GM12878 (cell line): ENCODE results near the gene PRSS27. TPM values are rescaled to one million over a fixed set of nuclear protein-coding genes. Genes with fewer than 3 reads are reported as not detected.

Experiments
- ATAC-seq: fragments of 200-7000 bp; cut with Tn5 transposase; 3 replicates; pipeline ENCODE4 v1.9.1; 2020; ENCODE audit warnings: mild to moderate bottlenecking, moderate library complexity
- BruUV-seq: library from RNA; stranded (reverse); fragments of 400-500 nt; replicated peaks from 2 replicates; lab custom pipeline; 2021; lab: Mats Ljungman, UMichigan
- CTCF ChIA-PET: fragments of 300-600 bp; sonication (Branson Sonifier 250); formaldehyde crosslinking; extraction: SDS; loops from one replicate; lab custom pipeline; 2021; ENCODE audit warnings: inconsistent platforms; lab: Yijun Ruan, JAX
- POLR2A ChIA-PET: fragments of 350-600 bp; formaldehyde crosslinking; extraction: SDS; loops from one replicate; lab custom pipeline; 2021; ENCODE audit warnings: inconsistent platforms; lab: Charles Lee
- RAD21 ChIA-PET: fragments of 300-600 bp; sonication (Branson Sonifier 250); formaldehyde crosslinking; loops from one replicate; lab custom pipeline; 2023; ENCODE audit warnings: antibody characterized with exemption; ENCODE audit not compliant: unreplicated experiment; lab: Charles Lee
- SMC1A ChIA-PET: fragments of 300-600 bp; sonication (Branson Sonifier 250); formaldehyde crosslinking; loops from one replicate; lab custom pipeline; 2023; ENCODE audit not compliant: unreplicated experiment, uncharacterized antibody; lab: Charles Lee
- DNase-seq: peaks from one replicate; pipeline ENCODE4 v3.0.0-alpha.2; 2011; ENCODE audit warnings: low read depth, low spot score
- FAIRE-seq: peaks from 3 replicates; lab custom pipeline; 2011; peaks lifted over from hg19 to GRCh38; lab: Jason Lieb, UNC
- H2AFZ ChIP-seq: 2 replicates; pipeline ENCODE4 v1.6.0; 2011; ENCODE audit warnings: low read depth, low read length, control low read depth; ENCODE audit not compliant: control insufficient read depth
- H3K27ac ChIP-seq: 2 replicates; pipeline ENCODE4 v1.5.1; 2011; ENCODE audit warnings: control low read depth; ENCODE audit not compliant: control insufficient read depth, insufficient read depth
- H3K27me3 ChIP-seq, 2 experiments: replicated peaks in 1 of 2; 2 replicates each; pipeline versions ENCODE4 v1.6.0 to v1.6.1; 2011; ENCODE audit warnings: low read length in 1 of 2; ENCODE audit not compliant: control insufficient read depth in 2 of 2, insufficient read depth in 2 of 2
- H3K36me3 ChIP-seq, 2 experiments: 2 replicates each; pipeline ENCODE4 v1.5.1; 2011; ENCODE audit warnings: low read length in 1 of 2; ENCODE audit not compliant: control insufficient read depth in 2 of 2, insufficient read depth in 2 of 2
- H3K4me1 ChIP-seq: 2 replicates; pipeline ENCODE4 v1.6.1; 2011; ENCODE audit warnings: mild to moderate bottlenecking, low read length, moderate library complexity, mixed read lengths; ENCODE audit not compliant: control insufficient read depth, insufficient read depth
- H3K4me2 ChIP-seq: 2 replicates; pipeline ENCODE4 v1.6.0; 2011; ENCODE audit warnings: control low read depth; ENCODE audit not compliant: control insufficient read depth, insufficient read depth
- H3K4me3 ChIP-seq: fragments of 200-600 bp; sonication (generic); 2 replicates; pipeline ENCODE4 v1.5.1; 2016
- H3K79me2 ChIP-seq: 2 replicates; pipeline ENCODE4 v1.6.0; 2011; ENCODE audit warnings: low read length; ENCODE audit not compliant: control insufficient read depth, insufficient read depth
- H3K9ac ChIP-seq: 2 replicates; pipeline ENCODE4 v1.8.0; 2011; ENCODE audit warnings: low read length, control low read depth, mixed read lengths; ENCODE audit not compliant: control insufficient read depth, insufficient read depth
- H3K9me3 ChIP-seq: replicated peaks from 3 replicates; pipeline ENCODE4 v1.5.1; 2011; ENCODE audit warnings: mild to moderate bottlenecking, low read length; ENCODE audit not compliant: control insufficient read depth, insufficient read depth
- H4K20me1 ChIP-seq: 2 replicates; pipeline ENCODE4 v1.6.0; 2011; ENCODE audit not compliant: control insufficient read depth, insufficient read depth
- ASH2L ChIP-seq: fragments of 300-600, 200-600 bp; sonication (generic); IDR thresholded peaks from 2 replicates; pipeline ENCODE4 v1.6.1; 2017; ENCODE audit warnings: low read depth, mild to moderate bottlenecking, borderline replicate concordance
- BMI1 ChIP-seq: fragments of 450-650 bp; IDR thresholded peaks from 2 replicates; pipeline ENCODE4 v1.6.1; 2016; ENCODE audit warnings: mild to moderate bottlenecking, moderate library complexity, borderline replicate concordance
- CEBPZ ChIP-seq: fragments of 150-350 bp; IDR thresholded peaks from 2 replicates; pipeline ENCODE4 v1.6.1; 2016; ENCODE audit warnings: low read depth, low read length
- E2F8 ChIP-seq: fragments of 450-650 bp; IDR thresholded peaks from 2 replicates; pipeline ENCODE4 v1.6.1; 2018; ENCODE audit warnings: mild to moderate bottlenecking, low read depth, moderate library complexity; ENCODE audit not compliant: partially characterized antibody
- HCFC1 ChIP-seq: fragments of 150-350 bp; IDR thresholded peaks from 2 replicates; pipeline ENCODE4 v1.6.1; 2014; ENCODE audit warnings: low read length
- NRF1 ChIP-seq: conservative IDR thresholded peaks from 2 replicates; pipeline ENCODE4 v1.6.1; 2011; ENCODE audit warnings: mild to moderate bottlenecking, low read depth, low read length, improper control_type of control experiment
- PAX5 ChIP-seq: IDR thresholded peaks from 2 replicates; pipeline ENCODE4 v1.6.1; 2011; ENCODE audit warnings: low read depth, low read length, borderline replicate concordance
- POU2F2 ChIP-seq: IDR thresholded peaks from 3 replicates; pipeline ENCODE4 v1.6.1; 2011; ENCODE audit warnings: low read depth, mild to moderate bottlenecking, low read length, borderline replicate concordance
- RUNX3 ChIP-seq: IDR thresholded peaks from 2 replicates; pipeline ENCODE4 v1.6.1; 2012; ENCODE audit warnings: low read length, inconsistent platforms
- SIX5 ChIP-seq: IDR thresholded peaks from 2 replicates; pipeline ENCODE4 v1.6.1; 2011; ENCODE audit warnings: mild to moderate bottlenecking, low read depth, low read length, moderate library complexity; ENCODE audit not compliant: severe bottlenecking
- SMAD5 ChIP-seq: IDR thresholded peaks from 2 replicates; pipeline ENCODE4 v1.6.1; 2016; ENCODE audit warnings: antibody characterized with exemption, low read depth
- USF1 ChIP-seq: IDR thresholded peaks from 2 replicates; pipeline ENCODE4 v1.6.1; 2011; ENCODE audit warnings: borderline replicate concordance, low read depth, mild to moderate bottlenecking, moderate library complexity, mixed read lengths, low read length; ENCODE audit not compliant: insufficient read depth; ENCODE audit errors: extremely low read length
- WGBS: methylation state at CpG from one replicate; pipeline ENCODE4 v1.1.6; 2016; ENCODE audit warnings: low lambda C conversion rate; ENCODE audit not compliant: insufficient replicate concordance, insufficient coverage; ENCODE audit errors: missing lambda C conversion rate; 5-methylcytosine and 5-hydroxymethylcytosine counted together
- in situ Hi-C: fragments of 300-500 bp; cut with MboI; formaldehyde crosslinking; loops from 9 replicates; pipeline ENCODE4 v1.14.3; 2018; ENCODE audit warnings: mixed read lengths
- intact Hi-C: fragments of 100-400 bp; cut with micrococcal nuclease; formaldehyde crosslinking; loops from one replicate; pipeline ENCODE4 v1.14.2; 2022; ENCODE audit not compliant: unreplicated experiment
- polyA plus RNA-seq, 11 experiments: library from polyadenylated mRNA; depleted of rRNA in 4 of 11; unstranded in 6 of 11; stranded (reverse) in 5 of 11; fragments of >200 nt; fragmentation: Nextera tagmentation in 4 of 11; fragmentation: Illumina TruSeq in 1 of 11; extraction: Ambion mirVana in 4 of 11; extraction: Trizol in 1 of 11; gene quantifications; 1 replicate in 1 of 11; 2 replicates in 10 of 11; pipeline versions ENCODE4 v1.2.1 to v1.2.3, GENCODE V29; 2011 to 2016; ENCODE audit warnings: inconsistent platforms in 2 of 11, missing spikeins in 2 of 11, low read depth in 1 of 11
- total RNA-seq, 4 experiments: library from RNA; depleted of rRNA in 3 of 4; stranded (reverse); fragments of >200 nt in 3 of 4; fragmentation: Illumina TruSeq in 1 of 4; extraction: Trizol in 1 of 4; gene quantifications; 2 replicates each; pipeline versions ENCODE4 v1.2.1 to v1.2.3, GENCODE V29; 2013 to 2021

PRSS27 gene
- total and polyA plus RNA-seq, 10 of the 15 experiments (the other 5 are each of a cell fraction or from before 2014, with no cell fraction given), result 0.18 to 1.8 (median 0.51) TPM; not detected in 2

- TF ChIP-seq SIX5, result no peak
Observed at GRCh38 chr16:2745116-2745890, 25.3 kb upstream of the PRSS27 start (continued).

GRCh38 chr16:2744711-2745110 lies 24.7 kb upstream of the PRSS27 start:
- H3K27ac ChIP-seq, result no peak overlapping the region
- H3K79me2 ChIP-seq, result no peaks in the 10 kb centered on the region
- no peaks in the 10 kb centered on the region; the same call in 1 of the 2 replicates for H4K20me1 ChIP-seq
- ATAC-seq (no peak), DNase-seq (no peak), FAIRE-seq (no peak)
- ChIA-PET CTCF (no interaction called here), RAD21 (no interaction called here), SMC1A (no interaction called here), POLR2A (no interaction called here)
- H3K9me3 ChIP-seq, result no peaks in the 10 kb centered on the region
- H3K27me3 ChIP-seq, result no peaks in the 10 kb centered on the region
- no peak overlapping the region for H3K9ac ChIP-seq
- H3K4me1 ChIP-seq, result no peaks in the 10 kb centered on the region
- no peak overlapping the region for H2AFZ ChIP-seq
- intact Hi-C loops, result no loop called here
- no peaks in the 10 kb centered on the region for H3K36me3 ChIP-seq
- no peak overlapping the region for H3K4me2 ChIP-seq
- BruUV-seq, result no TSS peak
- 88% methylated on average over 6 of the region's 6 CpGs for WGBS
- no peak overlapping the region for H3K4me3 ChIP-seq
- in situ Hi-C loops, result no loop called here
- TF ChIP-seq NRF1 (no peak), BMI1 (no peak), POU2F2 (no peak), PAX5 (no peak), ASH2L (no peak), CEBPZ (no peak), RUNX3 (no peak), SMAD5 (no peak), USF1 (no peak), E2F8 (no peak), HCFC1 (no peak)
